HUDEP-2 (cell line): Measurements from ENCODE around the gene IL4I1.

ENCODE experiments used
- DNase-seq, 76 experiments: peaks; one replicate each; lab custom pipeline; 2025; ENCODE audit not compliant: unreplicated experiment in 76 of 76; lab: John Stamatoyannopoulos, UW

The IL4I1 gene

GRCh38 chr19:49881672-49882394, 14.9 kb downstream of the IL4I1 start:
- peak in 1 of 76 experiments; percentile 10 for DNase-seq

- DNase-seq, result no peak
Measured at GRCh38 chr19:49881186-49881585, 15.5 kb downstream of the IL4I1 start.

- no peak for DNase-seq
Measured at GRCh38 chr19:49880162-49880869, 16.4 kb downstream of the IL4I1 start.

- DNase-seq, result peak in 1 of 76 experiments; percentile 23
Measured at GRCh38 chr19:49879243-49879963, 17.3 kb downstream of the IL4I1 start.

- DNase-seq, result no peak
Measured at GRCh38 chr19:49878744-49879070, 18.0 kb downstream of the IL4I1 start.

GRCh38 chr19:49877879-49878743, 18.6 kb downstream of the IL4I1 start:
- DNase-seq, result peak in 75 of 76 experiments; percentile 74 to 100 (median 99)

- DNase-seq, result peak; percentile 98 to 100 (median 100)
Measured at GRCh38 chr19:49877020-49877878, 19.4 kb downstream of the IL4I1 start, which contains the start of the genes AKT1S1 and TBC1D17. Gene AKT1S1, minus strand, starts transcription at chr19:49877355. Its CDS starts 4,060 bp downstream, at chr19:49873295. Gene TBC1D17, plus strand, starts transcription at chr19:49877702. Its CDS starts 22 bp downstream, at chr19:49877724.

- peak; percentile 86 to 100 (median 99) for DNase-seq
Measured at GRCh38 chr19:49876422-49877019, 20.2 kb downstream of the IL4I1 start.

GRCh38 chr19:49875857-49876421, 20.7 kb downstream of the IL4I1 start:
- DNase-seq, result peak in 43 of 76 experiments; percentile 24 to 92 (median 56)

GRCh38 chr19:49875177-49875576, 21.5 kb downstream of the IL4I1 start:
- DNase-seq, result no peak

GRCh38 chr19:49874503-49875157, 22.1 kb downstream of the IL4I1 start:
- no peak for DNase-seq

- no peak for DNase-seq
Measured at GRCh38 chr19:49873834-49874233, 22.9 kb downstream of the IL4I1 start.

GRCh38 chr19:49873129-49873521, 23.6 kb downstream of the IL4I1 start:
- DNase-seq, result peak in 12 of 76 experiments; percentile 30 to 68 (median 36)

- peak in 45 of 76 experiments; percentile 27 to 77 (median 52) for DNase-seq
Measured at GRCh38 chr19:49872245-49873128, 24.2 kb downstream of the IL4I1 start.

GRCh38 chr19:49871349-49871985, 25.2 kb downstream of the IL4I1 start:
- no peak for DNase-seq

GRCh38 chr19:49870309-49870901, 26.3 kb downstream of the IL4I1 start:
- peak in 58 of 76 experiments; percentile 25 to 93 (median 64) for DNase-seq
